H1 (cell line): Measurements from ENCODE around the gene IPO11. TPM values are rescaled to one million over a fixed set of nuclear protein-coding genes. Genes with fewer than 3 reads are reported as not detected.

ENCODE experiments used
- CTCF ChIA-PET: fragments of 300-600 bp; sonication (Branson Sonifier 250); formaldehyde crosslinking; loops from one replicate; lab custom pipeline; 2021; ENCODE audit not compliant: partially characterized antibody; lab: Charles Lee
- POLR2A ChIA-PET: fragments of 300-600 bp; sonication (Branson Sonifier 250); formaldehyde crosslinking; loops from one replicate; lab custom pipeline; 2021; ENCODE audit warnings: inconsistent platforms; ENCODE audit not compliant: partially characterized antibody; lab: Charles Lee
- DNase-seq, 2 experiments: peaks; one replicate each; pipeline versions ENCODE4 v3.0.0 to v3.0.0-alpha.2; 2010 to 2022; ENCODE audit warnings: low spot score in 2 of 2, low read depth in 1 of 2, mixed read lengths in 1 of 2
- FAIRE-seq: peaks from 2 replicates; lab custom pipeline; 2011; peaks lifted over from hg19 to GRCh38; lab: Jason Lieb, UNC
- H2AFZ ChIP-seq: 2 replicates; pipeline ENCODE4 v1.8.1; 2012; ENCODE audit warnings: low read length, inconsistent platforms
- H2AK5ac ChIP-seq: 2 replicates; pipeline ENCODE4 v1.6.1; 2013; ENCODE audit warnings: low read depth, low read length
- H2BK120ac ChIP-seq: replicated peaks from 2 replicates; pipeline ENCODE3; 2013; ENCODE audit warnings: low read depth, low read length, inconsistent platforms
- H2BK12ac ChIP-seq: 2 replicates; pipeline ENCODE4 v1.6.1; 2013; ENCODE audit warnings: low read depth, low read length
- H2BK15ac ChIP-seq: 2 replicates; pipeline ENCODE4 v1.6.1; 2013; ENCODE audit warnings: low read length
- H2BK20ac ChIP-seq: 2 replicates; pipeline ENCODE4 v1.6.1; 2013; ENCODE audit warnings: low read length
- H2BK5ac ChIP-seq: 2 replicates; pipeline ENCODE4 v1.6.1; 2013; ENCODE audit warnings: low read depth, low read length
- H3K14ac ChIP-seq: 2 replicates; pipeline ENCODE4 v1.6.1; 2013; ENCODE audit warnings: inconsistent platforms; ENCODE audit not compliant: insufficient read length
- H3K18ac ChIP-seq: 2 replicates; pipeline ENCODE4 v1.6.1; 2013; ENCODE audit warnings: low read length; ENCODE audit errors: extremely low read depth
- H3K23ac ChIP-seq: 2 replicates; pipeline ENCODE4 v1.6.1; 2013; ENCODE audit warnings: inconsistent platforms; ENCODE audit not compliant: insufficient read length
- H3K23me2 ChIP-seq: 2 replicates; pipeline ENCODE4 v1.6.1; 2013; ENCODE audit warnings: low read depth, low read length
- H3K27ac ChIP-seq: 2 replicates; pipeline ENCODE4 v1.6.1; 2011; ENCODE audit warnings: low read depth, low read length, inconsistent platforms
- H3K27me3 ChIP-seq, 4 experiments: replicated peaks in 1 of 4; 1 replicate in 1 of 4; 2 replicates in 3 of 4; pipeline versions ENCODE4 v1.6.1 to v1.8.1; 2011 to 2013; ENCODE audit warnings: low read length in 3 of 4, mild to moderate bottlenecking in 3 of 4, inconsistent platforms in 2 of 4, mixed read lengths in 2 of 4, moderate library complexity in 1 of 4; ENCODE audit not compliant: control insufficient read depth in 3 of 4, insufficient read depth in 3 of 4; ENCODE audit errors: extremely low read depth in 1 of 4
- H3K36me3 ChIP-seq, 4 experiments: 2 replicates each; pipeline versions ENCODE4 v1.6.1 to v1.8.1; 2011 to 2013; ENCODE audit warnings: mild to moderate bottlenecking in 4 of 4, low read length in 3 of 4, moderate library complexity in 2 of 4, control low read depth in 1 of 4, inconsistent platforms in 1 of 4; ENCODE audit not compliant: insufficient read depth in 4 of 4, control insufficient read depth in 2 of 4
- H3K4ac ChIP-seq: replicated peaks from 2 replicates; pipeline ENCODE3; 2013; ENCODE audit warnings: low read length, low read depth, mixed read lengths, inconsistent platforms; ENCODE audit not compliant: insufficient read length
- H3K4me1 ChIP-seq, 4 experiments: replicated peaks in 1 of 4; 1 replicate in 1 of 4; 2 replicates in 3 of 4; pipeline versions ENCODE4 v1.6.1 to v1.8.1; 2011 to 2013; ENCODE audit warnings: low read length in 3 of 4, inconsistent platforms in 2 of 4, mixed read lengths in 1 of 4; ENCODE audit not compliant: insufficient read depth in 4 of 4, control insufficient read depth in 3 of 4
- H3K4me2 ChIP-seq, 2 experiments: 2 replicates each; pipeline versions ENCODE4 v1.6.1 to v1.8.1; 2011 to 2013; ENCODE audit warnings: low read depth in 2 of 2, low read length in 2 of 2, control low read depth in 1 of 2, inconsistent platforms in 1 of 2, mild to moderate bottlenecking in 1 of 2; ENCODE audit not compliant: insufficient read depth in 1 of 2
- H3K4me3 ChIP-seq, 4 experiments: fragments of 200-600, 300-600 bp in 1 of 4; sonication (generic), shearing (Covaris generic), sonication (Bioruptor Twin) in 1 of 4; 2 replicates each; pipeline versions ENCODE4 v1.5.1 to v1.8.1; 2011 to 2016; ENCODE audit warnings: low read length in 4 of 4, low read depth in 3 of 4, control low read depth in 2 of 4, inconsistent platforms in 2 of 4, mild to moderate bottlenecking in 2 of 4, mixed read lengths in 1 of 4, moderate library complexity in 1 of 4; ENCODE audit not compliant: insufficient read depth in 2 of 4; ENCODE audit errors: extremely low read depth in 1 of 4
- H3K56ac ChIP-seq: replicated peaks from 2 replicates; pipeline ENCODE3; 2013; ENCODE audit warnings: low read depth, mild to moderate bottlenecking, mixed read lengths, low read length, inconsistent platforms; ENCODE audit not compliant: insufficient read length
- H3K79me1 ChIP-seq: 2 replicates; pipeline ENCODE4 v1.6.1; 2013; ENCODE audit warnings: low read depth, low read length, control low read depth
- H3K79me2 ChIP-seq, 2 experiments: 2 replicates each; pipeline versions ENCODE4 v1.6.1 to v1.8.1; 2012 to 2013; ENCODE audit warnings: low read length in 2 of 2, mild to moderate bottlenecking in 2 of 2, inconsistent platforms in 1 of 2; ENCODE audit not compliant: insufficient read depth in 2 of 2, control insufficient read depth in 1 of 2
- H3K9ac ChIP-seq, 4 experiments: replicated peaks in 1 of 4; 1 replicate in 1 of 4; 2 replicates in 3 of 4; pipeline versions ENCODE4 v1.6.1 to v1.8.1; 2011 to 2013; ENCODE audit warnings: low read depth in 3 of 4, low read length in 3 of 4, control low read depth in 2 of 4, mild to moderate bottlenecking in 2 of 4, moderate library complexity in 2 of 4, inconsistent platforms in 1 of 4; ENCODE audit errors: extremely low read depth in 1 of 4
- H3K9me3 ChIP-seq, 2 experiments: 2 replicates each; pipeline versions ENCODE4 v1.6.1 to v1.8.1; 2012 to 2013; ENCODE audit warnings: mild to moderate bottlenecking in 2 of 2, moderate library complexity in 2 of 2, control low read depth in 1 of 2, inconsistent platforms in 1 of 2, low read depth in 1 of 2, low read length in 1 of 2, mixed read lengths in 1 of 2; ENCODE audit not compliant: insufficient read depth in 2 of 2
- H4K20me1 ChIP-seq, 2 experiments: replicated peaks in 1 of 2; 2 replicates each; pipeline versions ENCODE3 to v1.8.1; 2011 to 2013; ENCODE audit warnings: inconsistent platforms in 2 of 2, low read length in 2 of 2, mild to moderate bottlenecking in 1 of 2; ENCODE audit not compliant: insufficient read depth in 2 of 2, control insufficient read depth in 1 of 2
- H4K5ac ChIP-seq: 2 replicates; pipeline ENCODE4 v1.6.1; 2013; ENCODE audit warnings: low read length, low read depth, mixed read lengths, inconsistent platforms; ENCODE audit not compliant: insufficient read length
- H4K8ac ChIP-seq: 2 replicates; pipeline ENCODE4 v1.8.0; 2013; ENCODE audit warnings: mild to moderate bottlenecking, moderate library complexity, low read length, inconsistent platforms; ENCODE audit not compliant: insufficient read depth; ENCODE audit errors: extremely low read depth
- H4K91ac ChIP-seq: replicated peaks from 2 replicates; pipeline ENCODE3; 2013; ENCODE audit warnings: low read length, mixed read lengths, inconsistent platforms; ENCODE audit not compliant: insufficient read length
- BRCA1 ChIP-seq: IDR thresholded peaks from 2 replicates; pipeline ENCODE4 v1.6.1; 2012; ENCODE audit warnings: low read depth, low read length, improper control_type of control experiment
- CHD2 ChIP-seq: IDR thresholded peaks from 2 replicates; pipeline ENCODE4 v1.6.1; 2012; ENCODE audit warnings: low read length, improper control_type of control experiment
- FOSL1 ChIP-seq: IDR thresholded peaks from 2 replicates; pipeline ENCODE4 v1.6.1; 2011; ENCODE audit warnings: mild to moderate bottlenecking, low read depth, low read length, moderate library complexity; ENCODE audit not compliant: insufficient read depth
- KDM5A ChIP-seq: fragments of 200-600 bp; IDR thresholded peaks from 2 replicates; pipeline ENCODE4 v1.7.1; 2012; ENCODE audit warnings: mild to moderate bottlenecking, low read length, inconsistent platforms, mixed read lengths
- POLR2AphosphoS5 ChIP-seq: IDR thresholded peaks from 2 replicates; pipeline ENCODE4 v1.6.1; 2011; ENCODE audit warnings: low read depth, low read length
- SP1 ChIP-seq: IDR thresholded peaks from 2 replicates; pipeline ENCODE4 v1.6.1; 2011; ENCODE audit warnings: low read depth, low read length
- WGBS, 2 experiments: shearing (Covaris generic) in 1 of 2; methylation state at CpG; one replicate each; pipeline versions ENCODE4 v1.1.6 to v1.1.7; 2013 to 2015; ENCODE audit warnings: low lambda C conversion rate in 2 of 2, mixed read lengths in 2 of 2, inconsistent platforms in 1 of 2, low coverage in 1 of 2, missing lambda C conversion rate in 1 of 2; ENCODE audit not compliant: insufficient replicate concordance in 2 of 2, insufficient coverage in 1 of 2, insufficient read length in 1 of 2; ENCODE audit errors: extremely low coverage in 1 of 2, missing lambda C conversion rate in 1 of 2; 5-methylcytosine and 5-hydroxymethylcytosine counted together
- long read RNA-seq, 2 experiments: library from RNA in 1 of 2; library from capped mRNA in 1 of 2; stranded (forward); transcript quantifications; one replicate each; pipeline ENCODE4 v2.0.0, GENCODE V29; 2021; ENCODE audit warnings: inconsistent platforms in 1 of 2
- polyA minus RNA-seq, 3 experiments: library from RNA; depleted of rRNA, polyadenylated mRNA; stranded (reverse); fragments of >200 nt; gene quantifications; 1 replicate in 2 of 3; 2 replicates in 1 of 3; pipeline ENCODE4 v1.2.3, GENCODE V29; 2011
- polyA plus RNA-seq, 7 experiments: library from polyadenylated mRNA; depleted of rRNA in 3 of 7; stranded (reverse) in 5 of 7; unstranded in 2 of 7; fragments of >200 nt in 5 of 7; fragments of 200-250 nt in 2 of 7; gene quantifications; 1 replicate in 5 of 7; 2 replicates in 1 of 7; 4 replicates in 1 of 7; pipeline versions ENCODE4 v1.2.1 to v1.2.3, GENCODE V29; 2011 to 2013; ENCODE audit warnings: missing spikeins in 2 of 7, mixed read lengths in 2 of 7
- total RNA-seq: library from RNA; stranded (reverse); fragmentation: NEBNext Ultra II Directional; extraction: Animal tissue kit (Norgen Biotek cat#: 25700); gene quantifications from 2 replicates; pipeline ENCODE4 v1.2.1, GENCODE V29; 2021

The IPO11 gene
- 64.4 and 70.2 TPM in 2 replicates for total RNA-seq
- polyA plus RNA-seq (2011; rRNA removed) = 20.1 and 23.6 TPM in 2 replicates
- 20.1 TPM for polyA plus RNA-seq (2011; cell fraction: cytosol; rRNA removed)
- 29.6 TPM for polyA plus RNA-seq (2011; cell fraction: nucleus; rRNA removed)
- 25.6 to 40.7 TPM (median 31.0 TPM) in 4 replicates for polyA plus RNA-seq (2012, experiment 1 of 2)
- 4.0 TPM for polyA plus RNA-seq (2012, experiment 2 of 2)
- polyA plus RNA-seq (2013, experiment 1 of 2) = 33.5 TPM
- 30.7 TPM for polyA plus RNA-seq (2013, experiment 2 of 2)
- polyA minus RNA-seq (2011; rRNA and poly(A)+ RNA removed) = 147 and 260 TPM in 2 replicates
- polyA minus RNA-seq (2011; cell fraction: cytosol; rRNA and poly(A)+ RNA removed) = 37.4 TPM
- 137 TPM for polyA minus RNA-seq (2011; cell fraction: nucleus; rRNA and poly(A)+ RNA removed)
- long read RNA-seq, experiment 1, partial matches to known transcripts = 34 of 51 reads
- long read RNA-seq, experiment 1, other reads (novel, unspliced or antisense) = 17 of 51 reads
- long read RNA-seq, experiment 2, full-length matches to known transcripts = 16 of 20 reads
- long read RNA-seq, experiment 2, partial matches to known transcripts = 3 of 20 reads
- long read RNA-seq, experiment 2, other reads (novel, unspliced or antisense) = 1 of 20 reads

DNA sequence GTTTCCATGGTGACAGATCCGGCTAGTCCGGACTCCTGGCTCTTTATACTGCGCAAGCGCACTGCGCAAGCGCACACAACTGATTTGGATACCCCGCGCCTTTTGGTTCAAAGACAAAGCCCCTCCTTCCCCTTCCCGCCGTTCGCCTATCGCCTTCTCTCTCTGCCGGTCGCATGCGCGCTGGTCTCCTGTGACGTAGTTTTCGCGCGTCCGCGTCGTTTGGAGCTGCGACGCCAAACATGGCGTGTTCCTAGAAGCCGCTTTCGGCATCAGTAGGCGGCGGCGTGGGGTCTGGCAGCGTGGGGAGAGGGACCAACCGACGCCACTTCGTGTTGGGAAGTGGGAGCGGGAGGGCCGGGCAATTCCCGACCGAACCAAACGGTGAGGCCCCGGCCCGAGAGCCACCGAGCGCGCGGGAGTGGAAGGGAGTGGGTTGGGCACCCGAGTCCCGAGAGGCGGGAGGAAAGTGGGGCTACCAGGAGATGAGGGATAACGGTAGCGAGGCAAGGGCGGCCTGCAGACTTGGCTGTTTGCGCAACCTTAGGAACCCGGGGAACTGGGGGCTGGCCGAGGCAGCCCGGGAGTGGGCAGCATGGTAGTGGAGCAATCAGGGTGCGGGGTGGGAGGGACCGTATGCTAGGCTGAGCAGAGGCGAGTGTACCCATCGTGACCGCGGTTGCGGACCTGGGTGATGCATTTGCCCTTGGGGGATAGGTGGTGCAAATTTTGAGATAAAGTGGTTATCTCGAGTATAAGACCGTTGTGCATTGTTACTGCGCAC is at the start of gene IPO11:
Gene IPO11, plus strand, starts transcription at position 215 of the 781 bp plus-strand sequence. CDS start 24,517 bp downstream, outside the sequence.
- Histone ChIP-seq H3K79me2 (peaks cover 21 to 50% of the 10 kb centered on the region in 2 experiments), H3K14ac (no peak within 1 kb of the TSS), H2AK5ac (peak within 1 kb of the TSS; percentile 90), H2AFZ (peak within 1 kb of the TSS; percentile 45; the same call in 1 of the 2 replicates), H2BK5ac (peak within 1 kb of the TSS; percentile 87), H3K27ac (peak within 1 kb of the TSS; percentile 92), H3K9me3 (no peaks in the 10 kb centered on the region), H3K4ac (peak within 1 kb of the TSS; percentile 69), H3K18ac (peak within 1 kb of the TSS; percentile 0), H4K5ac (peak within 1 kb of the TSS; percentile 58), H4K91ac (peak within 1 kb of the TSS; percentile 89), H2BK12ac (peak within 1 kb of the TSS; percentile 80; the same call in 1 of the 2 replicates), H3K23me2 (peaks cover 11% of the 10 kb centered on the region), H3K9ac (peak within 1 kb of the TSS; percentile 89 to 99 (median 95)), H3K4me1 (peaks cover 0 to 2% (median 0%) of the 10 kb centered on the region in 4 experiments; a peak in 1 of 7 replicates), H2BK15ac (no peak within 1 kb of the TSS), H3K23ac (no peak within 1 kb of the TSS), H3K36me3 (no peaks in the 10 kb centered on the region), H3K79me1 (no peaks in the 10 kb centered on the region; the same call in 1 of the 2 replicates), H3K27me3 (no peaks in the 10 kb centered on the region), H2BK20ac (no peak within 1 kb of the TSS), H4K8ac (peak within 1 kb of the TSS; percentile 100), H2BK120ac (no peak within 1 kb of the TSS), H3K4me2 (peak within 1 kb of the TSS; percentile 91 to 93), H4K20me1 (no peaks in the 10 kb centered on the region), H3K4me3 (peak within 1 kb of the TSS; percentile 82 to 99 (median 92)), H3K56ac (peak within 1 kb of the TSS; percentile 18)
- 1% methylated on average over 64 of the region's 66 CpGs; no CpG with 5 or more reads in 1 of the 2 experiments for WGBS, 2 experiments
- FAIRE-seq (peak; percentile 94), DNase-seq (peak; percentile 97 to 99)
- ChIA-PET CTCF (interaction anchor here (0.8 to 0.9 kb wide), 3 partner anchors 13 to 31 kb away, joined by 4 to 5 read pairs (median 4); no protein-coding TSS in a partner anchor), POLR2A (interaction anchor here (0.6 to 5.8 kb wide), 10 partner anchors 8 to 1463 kb away, joined by 3 to 78 read pairs (median 4); partner anchors contain the start of gene DIMT1)
- TF ChIP-seq CHD2 = peak; percentile 49; the same call in 1 of the 2 replicates
- peak; percentile 59; the same call in 1 of the 2 replicates for TF ChIP-seq BRCA1
- no peak for TF ChIP-seq FOSL1
- no peak; the same call in 1 of the 2 replicates for TF ChIP-seq SP1
- peak; percentile 99 for TF ChIP-seq KDM5A
- TF ChIP-seq POLR2AphosphoS5 = peak; percentile 93
